CD14-positive monocyte (primary cell): ENCODE data around the gene NRDE2. TPM values are rescaled to one million over a fixed set of nuclear protein-coding genes. Genes with fewer than 3 reads are reported as not detected.
A peak's percentile ranks its signal among the peaks of the same experiment; 100 is the strongest.

ENCODE experiments used
- DNase-seq, 3 donors: peaks; one replicate each; pipeline ENCODE4 v3.0.0-alpha.2; 2011 to 2022
- H2AFZ ChIP-seq: 2 replicates; pipeline ENCODE4 v1.6.0; 2012; ENCODE audit warnings: mild to moderate bottlenecking, low read depth, low read length, inconsistent platforms; ENCODE audit not compliant: insufficient read depth, poor library complexity, severe bottlenecking
- H3K27ac ChIP-seq, 2 donors: 1 replicate in 1 of 2; 2 replicates in 1 of 2; pipeline ENCODE4 v1.5.1; 2012 to 2013; ENCODE audit warnings: low read length in 2 of 2, control low read depth in 1 of 2, inconsistent platforms in 1 of 2, low read depth in 1 of 2, mild to moderate bottlenecking in 1 of 2
- H3K27me3 ChIP-seq, 2 donors: one replicate each; pipeline versions ENCODE4 v1.6.0 to v1.6.1; 2011 to 2013; ENCODE audit warnings: low read length in 2 of 2; ENCODE audit not compliant: control insufficient read depth in 2 of 2, insufficient read depth in 2 of 2
- H3K36me3 ChIP-seq, 2 donors: replicated peaks in 1 of 2; 1 replicate in 1 of 2; 2 replicates in 1 of 2; pipeline versions ENCODE4 v1.5.1 to v1.6.1; 2012 to 2013; ENCODE audit warnings: low read length in 2 of 2, control low read depth in 1 of 2, inconsistent platforms in 1 of 2, mild to moderate bottlenecking in 1 of 2; ENCODE audit not compliant: insufficient read depth in 2 of 2, control insufficient read depth in 1 of 2
- H3K4me1 ChIP-seq, 2 donors: 1 replicate in 1 of 2; 2 replicates in 1 of 2; pipeline versions ENCODE4 v1.5.1 to v1.6.1; 2012 to 2013; ENCODE audit warnings: low read length in 2 of 2, control low read depth in 1 of 2, inconsistent platforms in 1 of 2, mild to moderate bottlenecking in 1 of 2, moderate library complexity in 1 of 2; ENCODE audit not compliant: insufficient read depth in 2 of 2, control insufficient read depth in 1 of 2
- H3K4me2 ChIP-seq: replicated peaks from 2 replicates; pipeline ENCODE3; 2012; ENCODE audit warnings: low read length, moderate library complexity, mild to moderate bottlenecking; ENCODE audit not compliant: poor library complexity, severe bottlenecking; ENCODE audit errors: extremely low read depth
- H3K4me3 ChIP-seq, 3 experiments: fragments of 200-600 bp in 1 of 3; sonication (generic) in 1 of 3; replicated peaks in 1 of 3; 1 replicate in 2 of 3; 2 replicates in 1 of 3; pipeline ENCODE4 v1.5.1; 2011 to 2013; ENCODE audit warnings: low read length in 3 of 3, mild to moderate bottlenecking in 3 of 3, control low read depth in 2 of 3, low read depth in 2 of 3, inconsistent platforms in 1 of 3, moderate library complexity in 1 of 3
- H3K79me2 ChIP-seq: 2 replicates; pipeline ENCODE4 v1.6.0; 2012; ENCODE audit warnings: mild to moderate bottlenecking, control low read depth, inconsistent platforms, low read length, moderate library complexity; ENCODE audit not compliant: insufficient read depth
- H3K9ac ChIP-seq: 2 replicates; pipeline ENCODE4 v1.6.0; 2017; ENCODE audit warnings: low read length, mild to moderate bottlenecking; ENCODE audit not compliant: insufficient read depth, poor library complexity, severe bottlenecking
- H3K9me3 ChIP-seq, 2 donors: replicated peaks in 1 of 2; 1 replicate in 1 of 2; 2 replicates in 1 of 2; pipeline versions ENCODE4 v1.5.1 to v1.6.1; 2012 to 2013; ENCODE audit warnings: low read length in 2 of 2, control low read depth in 1 of 2; ENCODE audit not compliant: control insufficient read depth in 1 of 2, insufficient read depth in 1 of 2
- H4K20me1 ChIP-seq: 2 replicates; pipeline ENCODE4 v1.6.0; 2012; ENCODE audit warnings: mild to moderate bottlenecking, low read length, control low read depth, moderate library complexity; ENCODE audit not compliant: insufficient read depth
- H3K27ac Mint-ChIP-seq, 7 donors: one replicate each; pipeline ENCODE4 v1.8.0; 2020; ENCODE audit warnings: mild to moderate bottlenecking in 7 of 7, mixed read lengths in 7 of 7, moderate library complexity in 6 of 7, inconsistent platforms in 2 of 7
- H3K27me3 Mint-ChIP-seq, 3 donors: one replicate each; pipeline ENCODE4 v1.8.0; 2021 to 2022; ENCODE audit warnings: low read depth in 3 of 3, mild to moderate bottlenecking in 3 of 3, mixed read lengths in 3 of 3, moderate library complexity in 3 of 3, inconsistent platforms in 1 of 3
- H3K36me3 Mint-ChIP-seq, 2 donors: one replicate each; pipeline ENCODE4 v1.8.0; 2020; ENCODE audit warnings: mixed read lengths in 2 of 2, inconsistent platforms in 1 of 2, mild to moderate bottlenecking in 1 of 2
- H3K4me1 Mint-ChIP-seq: one replicate; pipeline ENCODE4 v1.8.0; 2020; ENCODE audit warnings: mild to moderate bottlenecking, mixed read lengths
- H3K4me3 Mint-ChIP-seq, 2 donors: one replicate each; pipeline ENCODE4 v1.8.0; 2020; ENCODE audit warnings: mild to moderate bottlenecking in 2 of 2, mixed read lengths in 2 of 2, moderate library complexity in 1 of 2
- H3K9me3 Mint-ChIP-seq, 7 donors: one replicate each; pipeline ENCODE4 v1.8.0; 2020 to 2022; ENCODE audit warnings: mixed read lengths in 7 of 7, mild to moderate bottlenecking in 6 of 7, moderate library complexity in 6 of 7, inconsistent platforms in 2 of 7
- WGBS: methylation state at CpG from one replicate; pipeline ENCODE4 v1.1.5; 2013; ENCODE audit warnings: missing lambda C conversion rate; ENCODE audit not compliant: insufficient coverage; 5-methylcytosine and 5-hydroxymethylcytosine counted together
- intact Hi-C, 2 donors: fragments of 100-400 bp; cut with micrococcal nuclease; formaldehyde crosslinking; loops; one replicate each; pipeline versions ENCODE4 v1.15.0 to v1.15.1; 2023
- polyA plus RNA-seq, 3 donors: library from polyadenylated mRNA; depleted of rRNA in 1 of 3; unstranded in 2 of 3; stranded (reverse) in 1 of 3; fragments of 300-500 nt in 2 of 3; fragments of >200 nt in 1 of 3; fragmentation: Illumina TruSeq in 2 of 3; gene quantifications; 1 replicate in 2 of 3; 2 replicates in 1 of 3; pipeline ENCODE4 v1.2.3, GENCODE V29; 2012 to 2021
- TF ChIP-seq, protein P1 (sequence below): fragments of 200-600 bp; IDR thresholded peaks from one replicate; pipeline ENCODE4 v1.8.0; 2022; ENCODE audit warnings: antibody characterized with exemption, mild to moderate bottlenecking

Gene NRDE2
- polyA plus RNA-seq, 3 donors = 4.7 to 7.4 (median 6.7) TPM

DNA sequence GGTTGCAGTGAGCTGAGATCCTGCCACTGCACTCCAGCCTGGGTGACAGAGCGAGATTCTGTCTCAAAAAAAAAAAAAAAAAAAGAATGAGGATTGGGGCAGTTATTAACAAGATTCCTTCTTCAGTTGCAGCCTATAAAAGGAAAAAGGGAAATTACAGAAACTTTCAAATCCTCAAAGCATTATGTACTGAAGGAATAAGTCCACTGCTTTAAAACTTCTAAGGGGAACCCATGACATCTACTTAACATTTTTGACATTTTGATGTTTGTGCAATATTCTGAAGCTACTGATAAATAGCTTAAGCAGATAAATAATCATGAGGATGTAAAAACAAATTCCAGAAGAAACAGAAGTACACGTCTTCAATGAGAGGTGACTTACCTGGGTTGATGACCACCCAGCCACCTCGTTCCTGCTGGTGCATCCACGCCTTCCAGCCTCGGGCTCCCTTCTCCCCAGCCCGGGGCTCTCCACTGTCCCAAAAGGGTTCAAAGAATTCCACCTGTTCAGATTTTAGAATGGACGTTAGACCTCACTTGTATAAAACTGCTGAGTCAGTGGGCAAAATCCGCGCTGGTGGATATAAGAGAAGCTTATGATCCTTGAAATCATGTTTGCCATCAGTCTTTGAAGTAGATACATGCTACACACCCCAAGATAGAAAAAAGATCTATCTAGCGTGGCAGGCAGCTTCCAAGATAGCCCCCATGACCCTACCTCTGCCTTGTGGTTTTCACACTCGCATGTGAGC lies 33.7 kb downstream of the NRDE2 start:
- TF ChIP-seq, protein P1, sequence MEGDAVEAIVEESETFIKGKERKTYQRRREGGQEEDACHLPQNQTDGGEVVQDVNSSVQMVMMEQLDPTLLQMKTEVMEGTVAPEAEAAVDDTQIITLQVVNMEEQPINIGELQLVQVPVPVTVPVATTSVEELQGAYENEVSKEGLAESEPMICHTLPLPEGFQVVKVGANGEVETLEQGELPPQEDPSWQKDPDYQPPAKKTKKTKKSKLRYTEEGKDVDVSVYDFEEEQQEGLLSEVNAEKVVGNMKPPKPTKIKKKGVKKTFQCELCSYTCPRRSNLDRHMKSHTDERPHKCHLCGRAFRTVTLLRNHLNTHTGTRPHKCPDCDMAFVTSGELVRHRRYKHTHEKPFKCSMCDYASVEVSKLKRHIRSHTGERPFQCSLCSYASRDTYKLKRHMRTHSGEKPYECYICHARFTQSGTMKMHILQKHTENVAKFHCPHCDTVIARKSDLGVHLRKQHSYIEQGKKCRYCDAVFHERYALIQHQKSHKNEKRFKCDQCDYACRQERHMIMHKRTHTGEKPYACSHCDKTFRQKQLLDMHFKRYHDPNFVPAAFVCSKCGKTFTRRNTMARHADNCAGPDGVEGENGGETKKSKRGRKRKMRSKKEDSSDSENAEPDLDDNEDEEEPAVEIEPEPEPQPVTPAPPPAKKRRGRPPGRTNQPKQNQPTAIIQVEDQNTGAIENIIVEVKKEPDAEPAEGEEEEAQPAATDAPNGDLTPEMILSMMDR = no peak
- no peak for DNase-seq
- no peaks in the 10 kb centered on the region for H3K27me3 ChIP-seq
- H3K4me2 ChIP-seq = no peak overlapping the region
- intact Hi-C loops = no loop called here
- peaks cover 68% of the 10 kb centered on the region for H3K4me1 Mint-ChIP-seq
- peaks cover 72 to 78% of the 10 kb centered on the region in 2 donors for H3K4me1 ChIP-seq
- no peak overlapping the region for H2AFZ ChIP-seq
- H4K20me1 ChIP-seq = no peaks in the 10 kb centered on the region
- peak overlapping the region; percentile 69 to 94 for H3K27ac ChIP-seq
- peak overlapping the region; percentile 85 to 96 (median 91) for H3K27ac Mint-ChIP-seq
- peaks cover 15% of the 10 kb centered on the region for H3K79me2 ChIP-seq
- no peaks in the 10 kb centered on the region for H3K9me3 ChIP-seq
- no peak overlapping the region for H3K4me3 Mint-ChIP-seq
- peaks cover 9 to 27% of the 10 kb centered on the region in 2 donors for H3K36me3 ChIP-seq
- peaks cover 30% of the 10 kb centered on the region in 2 donors for H3K36me3 Mint-ChIP-seq
- H3K9ac ChIP-seq = no peak overlapping the region
- H3K9me3 Mint-ChIP-seq = no peaks in the 10 kb centered on the region
- 61% methylated on average over 4 of the region's 11 CpGs for WGBS
- H3K27me3 Mint-ChIP-seq = peaks cover 0 to 3% (median 0%) of the 10 kb centered on the region in 3 donors
- H3K4me3 ChIP-seq = peak overlapping the region in 1 of 3 experiments; percentile 15

GRCh38 chr14:90296641-90297040 lies 35.1 kb downstream of the NRDE2 start:
- Histone ChIP-seq H3K4me3 (peak overlapping the region in 1 of 3 experiments; percentile 51), H3K79me2 (peaks cover 15% of the 10 kb centered on the region), H3K27ac (peak overlapping the region; percentile 80 to 94), H3K9me3 (no peaks in the 10 kb centered on the region), H2AFZ (no peak overlapping the region), H4K20me1 (no peaks in the 10 kb centered on the region), H3K4me1 (peaks cover 72 to 78% of the 10 kb centered on the region in 2 donors), H3K36me3 (peaks cover 12 to 27% of the 10 kb centered on the region in 2 donors), H3K4me2 (peak overlapping the region; percentile 65), H3K27me3 (no peaks in the 10 kb centered on the region), H3K9ac (peak overlapping the region; percentile 63)
- peaks cover 36 to 37% of the 10 kb centered on the region in 2 donors for H3K36me3 Mint-ChIP-seq
- 81% methylated on average over 5 of the region's 7 CpGs for WGBS
- H3K9me3 Mint-ChIP-seq = peaks cover 0 to 2% (median 0%) of the 10 kb centered on the region in 7 donors
- H3K27ac Mint-ChIP-seq = peak overlapping the region; percentile 94 to 98 (median 95)
- H3K4me1 Mint-ChIP-seq = peaks cover 66% of the 10 kb centered on the region
- peak overlapping the region; percentile 48 to 64 for H3K4me3 Mint-ChIP-seq
- intact Hi-C loops = no loop called here
- H3K27me3 Mint-ChIP-seq = peaks cover 0 to 3% (median 3%) of the 10 kb centered on the region in 3 donors
- TF ChIP-seq, protein P1 = no peak
- peak in 2 of 3 donors; percentile 26 to 74 for DNase-seq
